HK-2 (cell line): ENCODE measurements around the gene TMC8.
"Not testable (repeated sequence)": the region's sequence is repeated elsewhere in the genome, so short reads cannot be mapped to it uniquely, and the experiment has no call there.

Source experiments
- DNase-seq: peaks from one replicate; pipeline ENCODE4 v3.0.0-alpha.2; 2018; ENCODE audit not compliant: unreplicated experiment

Gene TMC8

GRCh38 chr17:78135858-78136500 is 5.4 kb downstream of the TMC8 start:
- DNase-seq: no peak

- DNase-seq: no peak
Measured at GRCh38 chr17:78137392-78138203, 7.0 kb downstream of the TMC8 start.

- no peak for DNase-seq
Measured at GRCh38 chr17:78138204-78139060, 7.9 kb downstream of the TMC8 start.

GRCh38 chr17:78139861-78140168 is 9.2 kb downstream of the TMC8 start:
- DNase-seq: not testable (repeated sequence)

- peak; percentile 54 for DNase-seq
Measured at GRCh38 chr17:78140169-78141051, 9.8 kb downstream of the TMC8 start.

DNA sequence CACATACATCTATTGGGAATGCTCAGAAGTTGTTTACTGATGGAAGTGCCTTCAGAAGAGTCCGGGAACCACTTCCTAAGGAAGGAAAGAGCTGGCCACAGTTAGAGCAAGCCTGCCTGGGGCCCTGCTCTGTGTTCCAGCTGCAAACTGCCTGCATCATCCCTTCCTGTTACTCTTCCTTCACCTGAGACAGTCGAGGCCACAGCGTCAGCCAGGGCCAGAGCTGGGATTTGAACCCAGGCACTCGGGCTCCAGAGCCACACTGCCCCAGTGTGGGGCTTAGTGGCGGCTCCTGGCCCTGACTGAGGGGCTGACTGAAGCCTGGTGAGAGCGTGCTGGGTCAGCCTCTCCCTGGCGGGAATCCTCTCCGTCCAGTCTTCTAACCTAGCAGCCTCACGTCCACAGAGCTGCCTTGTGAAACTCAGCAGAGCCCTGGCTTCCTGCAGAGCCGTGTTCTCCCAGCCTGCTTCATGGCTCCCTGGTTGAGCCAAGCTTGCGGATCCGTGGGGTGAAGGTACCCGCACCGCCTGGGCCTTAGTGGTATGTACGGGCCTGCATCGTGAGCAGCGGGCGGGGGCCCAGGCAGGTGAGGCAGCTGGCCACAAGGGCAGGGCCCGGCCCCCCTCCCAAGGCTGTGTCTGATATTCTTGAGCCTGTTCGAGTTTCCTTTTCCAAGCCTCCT is 11.0 kb downstream of the TMC8 start:
- no peak for DNase-seq

- peak; percentile 85 for DNase-seq
Measured at GRCh38 chr17:78142119-78142861, 11.7 kb downstream of the TMC8 start.

GRCh38 chr17:78143214-78144146 is 12.9 kb downstream of the TMC8 start:
- no peak for DNase-seq

DNA sequence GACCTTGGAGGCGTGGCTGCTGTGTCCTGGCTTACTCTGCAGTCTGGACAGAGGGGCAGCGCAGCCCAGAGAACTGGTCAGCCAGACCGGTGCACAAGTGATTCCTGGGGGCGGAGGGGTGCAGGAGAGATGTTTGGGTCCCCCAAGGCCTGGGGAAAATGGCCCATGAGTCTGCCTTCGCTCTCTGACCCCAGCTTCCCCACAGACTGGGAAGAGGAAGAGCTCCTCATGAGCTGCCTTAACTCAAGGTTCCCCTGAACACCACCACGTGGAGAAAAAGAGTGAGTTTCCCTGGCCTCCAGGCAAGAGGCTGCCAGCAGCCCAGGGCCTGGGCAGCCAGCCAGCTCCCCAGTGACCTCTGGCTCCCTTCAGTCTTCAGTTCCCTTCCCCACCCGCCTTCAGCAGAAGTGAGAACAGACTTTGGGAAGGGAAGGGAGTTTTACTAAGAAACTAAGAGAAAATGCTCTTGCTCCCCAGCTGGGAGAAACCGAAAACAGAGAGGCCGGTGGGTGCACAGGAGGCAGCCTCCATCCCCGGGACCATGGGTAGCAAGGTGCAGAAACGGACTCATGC is 13.7 kb downstream of the TMC8 start:
- DNase-seq: peak; percentile 54

DNA sequence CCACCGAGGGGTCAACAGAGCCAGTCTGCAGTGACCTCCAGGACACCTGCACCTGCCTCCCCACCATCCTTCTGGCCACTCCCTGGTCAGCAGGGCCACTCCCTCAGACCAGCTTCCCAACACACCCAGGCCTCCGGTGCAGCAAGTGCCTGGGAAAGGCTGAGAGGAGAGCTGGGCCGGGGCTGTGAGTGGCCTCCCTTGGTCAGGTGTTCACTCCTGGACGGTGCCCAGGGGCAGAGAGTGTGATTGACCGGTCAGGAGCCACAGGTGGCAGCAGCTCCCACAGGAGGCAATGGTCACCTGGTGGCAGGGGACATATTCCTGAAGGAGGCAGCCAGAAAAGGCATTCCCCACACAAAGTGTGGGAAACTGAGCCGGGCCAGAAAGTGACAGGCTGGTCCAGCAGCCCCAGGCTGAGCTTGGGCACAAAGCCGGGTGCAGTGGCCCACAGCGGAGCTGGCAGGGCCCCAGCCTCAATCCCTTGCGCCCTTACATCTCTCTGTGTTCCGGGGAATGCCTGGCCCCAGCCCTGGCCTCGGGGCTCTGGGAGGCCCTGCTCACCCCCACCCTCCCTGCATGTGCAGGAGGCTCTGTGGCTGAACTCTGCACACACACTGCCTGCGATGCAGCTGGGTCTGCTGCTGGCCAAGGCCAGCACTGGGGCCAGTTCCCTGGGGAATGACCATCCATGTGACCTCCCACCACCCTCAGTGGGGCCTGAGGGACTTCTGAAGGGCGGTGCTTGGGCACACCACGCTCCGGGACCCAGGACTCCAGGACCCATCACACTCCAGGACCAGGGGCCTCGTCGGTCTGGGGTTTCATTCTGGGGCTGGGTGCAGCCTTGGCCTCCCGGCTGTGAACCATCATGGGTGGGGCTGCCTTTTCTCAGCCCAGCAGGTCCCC is 14.4 kb downstream of the TMC8 start:
- DNase-seq: no peak

DNA sequence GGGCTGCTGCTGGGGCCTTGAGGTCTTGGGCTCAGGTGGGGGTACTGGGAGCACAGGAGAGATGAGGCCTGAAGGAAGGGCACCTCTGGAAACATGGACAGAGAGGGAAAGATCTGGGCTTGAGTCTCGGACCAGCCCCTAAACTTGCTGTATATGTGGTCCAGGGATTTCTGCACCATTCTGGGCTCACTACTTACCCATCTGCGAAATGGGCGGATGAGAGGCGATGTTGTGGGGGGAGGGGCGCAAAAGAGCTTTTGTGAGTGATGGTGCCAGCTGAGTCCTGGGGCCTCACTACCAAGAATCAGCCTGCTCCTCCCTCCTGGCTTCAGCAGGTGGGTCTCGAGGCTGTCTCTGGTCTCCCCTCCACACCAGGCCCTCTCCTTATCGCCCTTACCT is 15.9 kb downstream of the TMC8 start:
- DNase-seq: no peak

DNA sequence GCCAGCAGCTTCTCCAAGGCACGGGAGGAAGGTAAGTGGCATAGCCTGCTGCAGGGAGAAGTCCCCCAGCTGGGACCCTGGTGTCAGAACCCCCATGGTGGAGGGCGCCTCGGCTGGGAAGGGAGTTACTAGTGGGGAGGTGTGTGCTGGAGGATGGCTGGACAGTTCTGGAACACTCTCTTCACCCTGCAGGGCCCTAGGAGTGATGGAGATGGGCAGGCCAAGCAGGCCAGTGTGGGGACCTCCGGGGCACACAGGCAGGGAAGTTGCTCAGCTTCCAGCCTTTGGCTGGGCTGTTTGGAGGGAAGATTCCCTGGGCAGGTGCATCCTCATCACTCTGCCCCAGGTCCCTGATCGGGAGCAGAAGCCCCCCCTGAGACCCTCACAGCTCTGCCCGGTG is 16.3 kb downstream of the TMC8 start:
- no peak for DNase-seq

DNA sequence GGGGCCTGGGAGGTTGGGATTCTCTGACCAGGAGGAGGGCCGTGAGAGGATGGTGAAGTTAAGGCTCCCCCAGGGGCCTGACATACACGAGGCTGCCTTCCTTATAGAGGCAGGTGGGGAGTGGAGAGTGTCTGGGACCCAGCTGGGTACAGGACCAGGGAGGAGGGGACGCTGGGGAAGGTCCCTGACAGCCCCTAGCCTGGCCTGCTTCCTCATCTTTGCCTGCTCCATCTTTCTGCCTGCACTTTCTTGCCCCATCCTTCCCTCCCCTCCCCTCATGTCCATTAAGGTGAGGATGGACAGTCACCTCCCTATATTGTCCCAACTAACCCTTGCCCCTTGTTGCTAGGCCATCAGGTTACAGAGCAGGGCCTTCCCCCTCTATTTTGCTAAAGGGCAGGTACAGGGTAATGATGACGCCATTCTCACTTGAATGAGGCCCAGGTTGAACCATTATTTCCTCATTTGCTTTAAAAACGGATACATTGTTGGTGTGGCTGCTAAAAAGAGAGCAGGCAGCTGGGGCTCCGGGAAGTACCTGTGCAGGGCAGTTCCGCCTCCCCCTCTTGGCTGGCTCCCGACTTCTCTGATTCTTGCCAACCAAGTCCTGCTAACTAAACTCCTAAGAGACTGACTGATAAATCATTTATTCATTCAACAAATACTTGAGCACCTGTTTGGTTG is 16.9 kb downstream of the TMC8 start:
- no peak for DNase-seq

GRCh38 chr17:78148286-78149016 is 17.9 kb downstream of the TMC8 start:
- DNase-seq: no peak

DNA sequence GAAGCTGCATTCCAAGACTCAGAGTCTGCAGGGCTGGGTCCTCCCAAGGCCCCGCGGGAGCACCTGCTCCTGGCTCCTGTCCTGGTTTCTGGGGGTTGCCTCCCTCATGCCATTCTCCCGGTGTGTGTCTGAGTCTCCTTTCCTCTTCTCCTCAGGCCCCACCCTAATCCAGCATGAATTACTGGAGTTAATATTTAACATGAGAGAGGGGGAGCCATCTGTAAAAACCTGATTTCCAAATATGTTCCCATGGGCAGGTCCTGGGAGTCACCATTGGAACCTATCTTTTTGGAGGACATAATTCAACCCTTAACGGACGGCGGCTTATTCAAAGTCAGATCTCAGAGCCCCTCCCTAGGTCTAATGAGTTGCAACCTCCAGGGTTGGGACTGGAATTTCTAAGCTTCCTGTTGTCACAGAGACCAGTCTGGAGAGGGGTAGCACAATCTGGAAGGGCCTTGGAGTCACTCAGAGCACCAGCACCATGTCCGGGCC is 21.0 kb downstream of the TMC8 start:
- DNase-seq: no peak
